SK-N-MC (cell line): ENCODE data around the gene HABP4.
A peak's percentile ranks its signal among the peaks of the same experiment; 100 is the strongest.

Source experiments
- DNase-seq: peaks from one replicate; pipeline ENCODE4 v3.0.0-alpha.2; 2011; ENCODE audit warnings: low read depth, low spot score
- H3K27ac ChIP-seq: fragments of 200-600 bp; sonication (generic); 2 replicates; pipeline ENCODE4 v1.5.1; 2016; ENCODE audit warnings: mixed run types
- H3K36me3 ChIP-seq: fragments of 200-600 bp; sonication (generic); 2 replicates; pipeline ENCODE4 v1.6.1; 2017; ENCODE audit warnings: antibody characterized with exemption, low read length, mixed read lengths; ENCODE audit not compliant: insufficient read depth
- H3K4me3 ChIP-seq: fragments of 200-600 bp; sonication (generic); 2 replicates; pipeline ENCODE4 v1.5.1; 2016
- H3K9ac ChIP-seq: fragments of 200-600 bp; sonication (generic); 2 replicates; pipeline ENCODE4 v1.8.0; 2017; ENCODE audit warnings: mixed run types, mixed read lengths; ENCODE audit not compliant: insufficient read length
- H3K9me3 ChIP-seq: fragments of 200-600 bp; sonication (generic); 2 replicates; pipeline ENCODE4 v1.6.1; 2017; ENCODE audit warnings: low read depth, mild to moderate bottlenecking, antibody characterized with exemption, low read length, moderate library complexity, mixed read lengths
- EZH2 ChIP-seq: fragments of 200-600 bp; sonication (generic); IDR thresholded peaks from one replicate; pipeline ENCODE4 v1.6.1; 2017; ENCODE audit warnings: antibody characterized with exemption
- FOXP2 ChIP-seq: optimal IDR thresholded peaks from 2 replicates; pipeline ENCODE3; 2011; ENCODE audit warnings: mild to moderate bottlenecking, moderate library complexity; ENCODE audit not compliant: insufficient read depth; ENCODE audit errors: extremely low read length, control extremely low read depth
- POLR2AphosphoS5 ChIP-seq: IDR thresholded peaks from 2 replicates; pipeline ENCODE4 v1.6.1; 2012; ENCODE audit warnings: mild to moderate bottlenecking, low read depth, low read length, borderline replicate concordance

Gene HABP4

DNA sequence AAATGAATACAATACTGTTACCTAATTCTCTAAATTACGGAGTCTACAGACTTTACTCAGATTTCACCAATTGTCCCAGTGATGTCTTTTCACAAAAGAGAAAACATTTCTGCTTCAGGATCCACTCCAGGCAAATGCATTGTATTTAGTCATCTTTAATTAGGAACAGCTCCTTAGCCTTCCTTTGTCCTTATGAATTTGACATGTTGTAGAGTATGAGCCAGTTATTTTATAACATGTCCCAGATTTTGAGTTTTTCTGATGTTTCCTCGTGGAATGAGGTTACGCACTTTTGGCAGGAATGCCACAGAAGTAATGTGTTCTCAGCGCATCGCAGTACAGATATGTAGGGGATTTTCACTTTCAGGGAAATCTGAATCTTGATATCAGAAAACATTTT, 10.5 kb downstream of the HABP4 start:
- peak overlapping the region; percentile 12; the same call in 1 of the 2 replicates for H3K4me3 ChIP-seq
- no peaks in the 10 kb centered on the region for H3K9me3 ChIP-seq
- TF ChIP-seq POLR2AphosphoS5 (no peak), EZH2 (no peak), FOXP2 (no peak)
- no peak for DNase-seq
- peaks cover 8% of the 10 kb centered on the region; the same call in 1 of the 2 replicates for H3K36me3 ChIP-seq
- peak overlapping the region; percentile 45; the same call in 1 of the 2 replicates for H3K27ac ChIP-seq
- peak overlapping the region; percentile 34 for H3K9ac ChIP-seq

DNA sequence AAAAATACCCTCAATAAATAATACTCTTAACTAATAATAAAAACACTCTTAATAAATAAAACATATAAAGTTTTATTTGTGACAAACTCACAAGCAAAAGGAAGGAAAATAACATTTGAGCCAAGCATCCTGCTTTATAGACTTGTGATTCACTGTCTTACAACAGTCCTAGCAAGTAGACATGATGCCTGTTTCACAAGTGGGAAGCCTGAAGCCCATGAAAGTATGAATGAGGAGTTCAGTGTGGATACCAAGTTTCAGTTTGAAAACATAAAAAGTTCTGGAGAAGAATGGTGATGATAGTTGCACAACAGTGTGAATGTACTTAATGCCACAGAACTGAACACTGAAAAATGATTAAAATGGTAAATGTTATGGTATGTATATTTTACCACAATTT, 10.9 kb downstream of the HABP4 start:
- Histone ChIP-seq H3K27ac (peak overlapping the region; percentile 85), H3K36me3 (peaks cover 12% of the 10 kb centered on the region), H3K9ac (peak overlapping the region; percentile 34), H3K4me3 (peak overlapping the region; percentile 58), H3K9me3 (no peaks in the 10 kb centered on the region)
- no peak for TF ChIP-seq FOXP2
- TF ChIP-seq POLR2AphosphoS5: no peak
- no peak for TF ChIP-seq EZH2
- DNase-seq: no peak

DNA sequence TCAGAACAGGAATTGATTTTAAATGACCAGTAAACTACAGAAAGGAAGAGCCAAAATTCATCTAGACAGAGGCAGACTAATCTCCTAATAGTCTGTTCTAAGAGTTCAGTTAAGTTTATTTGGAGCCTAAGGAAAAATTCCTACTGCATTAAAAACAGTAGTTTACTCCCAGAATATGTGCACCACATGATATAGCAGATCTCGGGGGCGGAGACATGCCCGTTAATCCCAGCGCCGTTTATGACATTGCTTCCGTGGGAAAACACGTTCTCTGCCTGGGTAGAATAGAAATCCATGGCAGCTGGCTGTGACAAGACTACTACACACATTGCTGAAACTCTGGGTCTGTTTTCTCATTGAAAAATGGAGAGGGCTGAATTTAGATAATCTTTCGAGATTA, 11.4 kb downstream of the HABP4 start:
- Histone ChIP-seq H3K27ac (peak overlapping the region; percentile 85), H3K9ac (no peak overlapping the region), H3K4me3 (peak overlapping the region; percentile 58), H3K9me3 (no peaks in the 10 kb centered on the region), H3K36me3 (peaks cover 14% of the 10 kb centered on the region)
- no peak for TF ChIP-seq POLR2AphosphoS5
- TF ChIP-seq FOXP2: no peak
- TF ChIP-seq EZH2: no peak
- DNase-seq: no peak

DNA sequence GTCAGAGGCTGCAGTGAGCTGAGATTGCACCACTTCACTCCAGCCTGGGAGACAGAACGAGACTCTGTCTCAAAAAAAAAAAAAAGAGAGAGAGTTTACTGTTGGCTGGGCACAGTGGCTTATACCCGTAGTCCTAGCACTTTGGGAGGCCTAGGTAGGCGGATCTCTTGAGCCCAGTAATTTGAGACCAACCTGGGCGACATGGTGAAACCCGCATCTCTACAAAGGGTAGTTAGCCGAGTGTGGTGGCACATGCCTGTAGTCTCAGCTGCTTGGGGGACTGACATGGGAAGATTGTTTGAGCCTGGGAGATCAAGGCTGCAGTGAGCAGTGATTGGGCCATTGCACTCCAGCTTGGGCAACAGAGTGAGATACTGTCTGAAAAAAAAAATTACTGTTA, 12.6 kb downstream of the HABP4 start:
- H3K9me3 ChIP-seq: no peaks in the 10 kb centered on the region
- H3K4me3 ChIP-seq: no peak overlapping the region
- H3K27ac ChIP-seq: no peak overlapping the region
- no peak overlapping the region for H3K9ac ChIP-seq
- TF ChIP-seq POLR2AphosphoS5 (no peak), FOXP2 (no peak), EZH2 (no peak)
- peaks cover 14% of the 10 kb centered on the region for H3K36me3 ChIP-seq
- DNase-seq: no peak

DNA sequence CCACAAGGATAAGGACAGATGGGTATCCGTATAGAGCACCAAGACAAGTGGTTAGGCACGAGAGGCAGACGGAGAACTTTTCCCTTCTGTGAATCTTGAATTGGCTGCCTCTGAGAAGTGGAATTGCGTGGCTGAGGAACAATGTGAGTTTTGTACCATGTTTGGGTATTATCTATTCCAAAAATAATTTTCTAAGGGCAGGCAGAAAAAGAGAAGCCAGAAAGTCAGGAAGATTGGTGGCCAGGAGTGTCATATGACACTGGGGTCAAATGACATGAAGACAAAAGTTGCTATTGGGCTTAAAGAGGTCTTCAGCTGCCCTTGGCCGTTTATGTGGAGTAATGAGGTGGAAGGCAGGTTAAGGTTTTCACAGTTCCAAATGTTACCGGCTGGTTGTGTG, 14.5 kb downstream of the HABP4 start:
- Histone ChIP-seq H3K4me3 (no peak overlapping the region), H3K27ac (no peak overlapping the region), H3K36me3 (peaks cover 12% of the 10 kb centered on the region), H3K9ac (no peak overlapping the region), H3K9me3 (no peaks in the 10 kb centered on the region)
- TF ChIP-seq POLR2AphosphoS5 (no peak), FOXP2 (no peak), EZH2 (no peak)
- DNase-seq: no peak

DNA sequence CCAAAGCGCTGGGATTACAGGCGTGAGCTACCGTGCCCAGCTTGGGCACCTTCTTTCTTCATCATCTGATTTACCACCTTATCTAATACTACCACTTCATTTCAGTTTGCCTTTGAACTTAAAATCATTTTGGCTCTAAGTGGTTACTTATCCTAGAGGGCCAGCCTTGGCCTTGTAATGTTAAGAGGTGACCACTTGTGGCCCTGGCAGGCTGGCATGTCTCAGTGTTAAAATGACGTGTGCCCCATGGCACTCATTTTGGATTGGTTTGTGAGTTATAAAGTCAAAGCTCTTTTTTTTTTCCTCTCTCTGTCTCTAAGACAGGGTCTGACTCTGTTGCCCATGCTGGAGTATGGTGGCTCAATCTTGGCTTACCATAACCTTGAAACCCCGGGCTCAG, 17.8 kb downstream of the HABP4 start:
- Histone ChIP-seq H3K4me3 (no peak overlapping the region), H3K9me3 (no peaks in the 10 kb centered on the region), H3K9ac (no peak overlapping the region), H3K36me3 (peaks cover 36% of the 10 kb centered on the region), H3K27ac (no peak overlapping the region)
- TF ChIP-seq POLR2AphosphoS5: no peak
- TF ChIP-seq EZH2: no peak
- TF ChIP-seq FOXP2: no peak
- no peak for DNase-seq

DNA sequence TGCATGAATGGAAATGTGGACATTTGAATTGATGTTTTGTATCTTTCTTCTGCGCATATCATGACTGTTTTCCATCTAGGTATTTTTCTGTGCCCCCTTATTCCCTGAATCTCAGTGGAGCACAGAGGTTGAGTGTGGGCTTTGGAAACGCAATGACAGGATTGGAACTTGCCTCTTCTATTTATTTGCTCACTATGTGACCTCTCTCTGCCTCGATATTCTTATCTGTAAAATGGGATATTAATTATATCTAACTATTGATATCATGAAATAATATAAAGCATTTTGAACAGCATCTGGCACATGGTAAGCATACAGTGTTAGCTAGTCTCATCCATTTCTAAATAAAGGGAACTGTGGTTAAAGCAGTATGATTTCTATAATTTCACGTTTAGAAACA, 26.0 kb downstream of the HABP4 start:
- Histone ChIP-seq H3K9ac (no peak overlapping the region), H3K27ac (no peak overlapping the region), H3K36me3 (peaks cover 28% of the 10 kb centered on the region), H3K4me3 (no peak overlapping the region), H3K9me3 (no peaks in the 10 kb centered on the region)
- DNase-seq: no peak
- TF ChIP-seq EZH2 (no peak), FOXP2 (no peak), POLR2AphosphoS5 (no peak)

DNA sequence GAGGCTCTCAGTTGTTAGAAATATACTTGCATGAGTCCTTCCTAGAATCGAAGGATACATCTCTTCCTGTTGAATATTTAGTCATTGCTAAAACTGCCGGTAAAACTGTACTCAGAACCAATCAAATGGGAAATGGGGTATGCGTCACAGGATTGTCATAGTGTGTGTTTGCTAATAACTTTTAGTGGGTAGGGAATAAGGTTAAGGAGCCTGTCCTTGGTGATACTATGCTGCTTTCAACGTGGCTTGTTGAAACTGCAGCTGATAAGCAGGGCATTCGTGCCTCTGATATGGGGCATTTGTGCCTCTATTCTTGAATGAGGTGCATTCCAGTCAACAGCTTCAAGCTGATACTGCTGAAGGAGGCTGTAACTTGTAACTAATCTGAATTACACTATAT, 26.6 kb downstream of the HABP4 start:
- no peak for DNase-seq
- Histone ChIP-seq H3K36me3 (peaks cover 23% of the 10 kb centered on the region), H3K4me3 (no peak overlapping the region), H3K27ac (no peak overlapping the region), H3K9ac (no peak overlapping the region), H3K9me3 (no peaks in the 10 kb centered on the region)
- TF ChIP-seq FOXP2 (no peak), EZH2 (no peak), POLR2AphosphoS5 (no peak)

DNA sequence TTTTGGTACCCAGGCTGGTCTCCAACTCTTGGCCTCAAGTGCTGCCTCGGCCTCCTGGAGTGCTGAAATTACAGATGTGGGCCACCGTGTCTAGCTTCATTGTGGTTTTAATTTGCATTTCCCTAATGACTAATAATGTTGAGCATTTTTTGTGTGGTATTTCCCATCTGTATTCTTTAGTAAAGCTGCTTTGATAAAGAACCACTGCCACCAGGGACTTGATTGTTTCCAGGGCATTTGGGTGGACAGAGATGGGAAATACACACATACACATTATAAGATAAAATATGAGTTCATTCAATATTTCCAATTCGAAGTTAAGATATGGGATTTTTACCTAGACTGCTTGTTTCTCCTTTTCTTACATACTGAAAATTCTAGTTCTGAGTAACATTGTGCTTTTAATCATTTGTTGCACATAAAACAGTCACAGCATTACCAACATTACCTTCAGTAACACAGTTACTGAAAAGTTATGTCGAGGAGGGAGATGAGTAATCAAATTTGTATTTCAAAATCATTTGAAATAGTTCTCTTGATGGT, 28.9 kb downstream of the HABP4 start:
- Histone ChIP-seq H3K36me3 (peaks cover 15% of the 10 kb centered on the region), H3K9me3 (no peaks in the 10 kb centered on the region), H3K27ac (0 out of 2 replicates have a peak overlapping the region, but pooled peaks have one; percentile 26), H3K9ac (no peak overlapping the region), H3K4me3 (no peak overlapping the region)
- no peak for TF ChIP-seq FOXP2
- DNase-seq: no peak
